Measurements from ENCODE around the gene TBX6. TPM values are rescaled to one million over a fixed set of nuclear protein-coding genes. Genes with fewer than 3 reads are reported as not detected.
"Not testable (repeated sequence)": the region's sequence is repeated elsewhere in the genome, so short reads cannot be mapped to it uniquely, and the experiment has no call there.

TBX6 gene
- total RNA-seq, 3 donors from 2014 or later, result 0.33 to 0.87 (median 0.48) TPM

GRCh38 chr16:30119428-30119827 is 27.7 kb upstream of the TBX6 start:
- no peak for ATAC-seq
- H3K9me3 Mint-ChIP-seq, result no peaks in the 10 kb centered on the region

GRCh38 chr16:30117768-30118167 is 26.0 kb upstream of the TBX6 start:
- no peaks in the 10 kb centered on the region for H3K9me3 Mint-ChIP-seq
- H3K4me3 Mint-ChIP-seq, result no peak overlapping the region
- no peaks in the 10 kb centered on the region for H3K27me3 Mint-ChIP-seq (ENCODE audit: low read depth)
- H3K4me1 Mint-ChIP-seq (ENCODE audit: low read depth), result peaks cover 28% of the 10 kb centered on the region
- no peak for ATAC-seq
- DNase-seq, result no peak
- no peaks in the 10 kb centered on the region for H3K36me3 Mint-ChIP-seq (ENCODE audit: insufficient read depth)

More at GRCh38 chr16:30119428-30119827, 27.7 kb upstream of the TBX6 start:
- no peaks in the 10 kb centered on the region for H3K36me3 Mint-ChIP-seq (ENCODE audit: insufficient read depth)
- H3K27me3 Mint-ChIP-seq (ENCODE audit: low read depth), result no peaks in the 10 kb centered on the region
- no peak for DNase-seq
- H3K4me1 Mint-ChIP-seq (ENCODE audit: low read depth), result peaks cover 23% of the 10 kb centered on the region
- H3K4me3 Mint-ChIP-seq, result no peak overlapping the region

- no peaks in the 10 kb centered on the region for H3K9me3 Mint-ChIP-seq
- H3K4me3 Mint-ChIP-seq, result no peak overlapping the region
- H3K4me1 Mint-ChIP-seq (ENCODE audit: low read depth), result peaks cover 20% of the 10 kb centered on the region
- H3K36me3 Mint-ChIP-seq (ENCODE audit: insufficient read depth), result no peaks in the 10 kb centered on the region
- DNase-seq (no peak), ATAC-seq (no peak)
- H3K27me3 Mint-ChIP-seq (ENCODE audit: low read depth), result no peaks in the 10 kb centered on the region
These were observed 24.8 kb upstream of the TBX6 start for GRCh38 chr16:30116291-30117207.

DNA sequence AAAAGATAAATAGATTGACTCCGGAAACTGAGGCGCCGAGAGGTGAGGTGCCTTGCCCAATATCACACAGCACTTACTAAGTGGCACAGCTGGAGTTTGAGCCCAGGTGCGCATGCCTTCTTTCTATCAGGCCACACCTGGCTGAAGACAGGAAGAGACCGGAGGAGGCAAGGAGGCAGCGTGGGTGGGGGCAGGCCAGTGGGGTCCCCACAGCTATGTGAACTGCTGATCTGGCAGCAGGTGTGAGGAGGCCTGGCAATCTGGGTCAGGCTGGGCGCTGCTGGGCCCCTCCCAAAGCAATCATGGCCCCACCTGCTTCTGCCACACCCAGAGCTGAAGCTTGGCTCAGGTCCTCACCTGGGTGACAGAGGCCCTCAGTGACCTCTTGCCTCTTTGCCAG is 23.5 kb upstream of the TBX6 start:
- H3K9me3 Mint-ChIP-seq, result no peaks in the 10 kb centered on the region
- no peaks in the 10 kb centered on the region for H3K27me3 Mint-ChIP-seq (ENCODE audit: low read depth)
- ATAC-seq, result peak; percentile 16 to 31
- peaks cover 2% of the 10 kb centered on the region for H3K36me3 Mint-ChIP-seq (ENCODE audit: insufficient read depth)
- DNase-seq, result no peak
- H3K4me3 Mint-ChIP-seq, result no peak overlapping the region
- H3K4me1 Mint-ChIP-seq (ENCODE audit: low read depth), result peaks cover 16% of the 10 kb centered on the region

- not testable (repeated sequence) for ATAC-seq, H3K4me3 Mint-ChIP-seq
These were observed 23.1 kb upstream of the TBX6 start for GRCh38 chr16:30114833-30115232.

DNA sequence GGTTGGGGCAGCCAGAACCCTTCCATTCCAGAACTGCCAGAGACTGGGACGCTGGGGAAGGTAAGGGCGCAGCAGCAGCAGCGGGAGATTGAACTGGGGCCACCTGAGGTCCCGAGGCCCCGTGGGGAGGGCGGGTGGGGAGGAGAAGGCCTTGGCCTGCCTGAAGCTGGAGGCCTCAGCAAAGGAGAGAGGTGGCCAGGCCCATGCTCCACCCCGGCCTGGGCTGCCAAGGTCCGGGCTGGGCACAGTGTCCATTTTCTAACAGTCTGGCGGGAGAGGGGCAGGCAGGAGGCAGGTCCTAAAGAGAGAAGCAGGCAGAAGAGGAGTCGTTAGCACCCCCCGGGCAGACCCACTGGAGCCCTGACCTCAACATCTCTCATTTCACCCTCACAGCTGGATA is 22.7 kb upstream of the TBX6 start:
- peaks cover 16% of the 10 kb centered on the region for H3K4me1 Mint-ChIP-seq (ENCODE audit: low read depth)
- H3K9me3 Mint-ChIP-seq, result no peaks in the 10 kb centered on the region
- no peak for ATAC-seq
- peaks cover 2% of the 10 kb centered on the region for H3K36me3 Mint-ChIP-seq (ENCODE audit: insufficient read depth)
- DNase-seq, result no peak
- H3K4me3 Mint-ChIP-seq, result no peak overlapping the region
- H3K27me3 Mint-ChIP-seq (ENCODE audit: low read depth), result no peaks in the 10 kb centered on the region

More at GRCh38 chr16:30114833-30115232, 23.1 kb upstream of the TBX6 start:
- H3K27me3 Mint-ChIP-seq (ENCODE audit: low read depth); H3K9me3 Mint-ChIP-seq; DNase-seq; H3K36me3 Mint-ChIP-seq (ENCODE audit: insufficient read depth): not testable (repeated sequence)
- peaks cover 16% of the 10 kb centered on the region for H3K4me1 Mint-ChIP-seq (ENCODE audit: low read depth)

DNA sequence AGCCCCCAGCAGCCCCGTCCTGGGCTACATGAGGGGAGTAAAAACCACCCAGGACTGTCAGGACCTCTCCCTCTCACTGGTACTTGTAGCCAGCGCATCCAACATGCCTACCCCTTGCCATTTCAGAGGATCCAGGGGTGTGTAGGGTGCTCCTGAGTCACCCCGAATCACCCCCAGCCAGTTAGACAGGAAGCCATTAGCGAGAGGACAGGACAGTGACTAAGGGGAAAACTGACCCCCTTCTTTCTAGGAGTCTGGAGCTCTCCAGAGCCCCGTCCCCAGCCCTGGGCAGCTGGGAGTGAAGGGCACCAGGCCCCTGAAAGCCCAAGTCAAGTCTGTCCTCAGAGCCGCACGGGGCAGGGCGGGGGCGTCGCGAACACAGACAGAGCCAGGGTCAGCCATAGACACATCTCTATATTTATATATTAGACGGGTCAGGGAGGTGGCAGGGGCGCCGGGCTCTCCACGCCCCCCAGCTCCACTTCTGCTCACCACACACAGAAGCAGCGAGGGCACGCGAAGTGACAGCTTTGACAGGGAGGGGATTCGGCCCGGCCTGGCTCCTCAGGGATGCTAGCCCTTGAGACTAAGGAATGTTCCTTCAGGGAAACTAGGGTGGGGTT is 22.1 kb upstream of the TBX6 start:
- Mint-ChIP-seq H3K4me3 (no peak overlapping the region), H3K27me3 (ENCODE audit: low read depth) (no peaks in the 10 kb centered on the region), H3K36me3 (ENCODE audit: insufficient read depth) (peaks cover 2% of the 10 kb centered on the region), H3K9me3 (no peaks in the 10 kb centered on the region), H3K4me1 (ENCODE audit: low read depth) (peaks cover 16% of the 10 kb centered on the region)
- ATAC-seq, result no peak
- no peak for DNase-seq

DNA sequence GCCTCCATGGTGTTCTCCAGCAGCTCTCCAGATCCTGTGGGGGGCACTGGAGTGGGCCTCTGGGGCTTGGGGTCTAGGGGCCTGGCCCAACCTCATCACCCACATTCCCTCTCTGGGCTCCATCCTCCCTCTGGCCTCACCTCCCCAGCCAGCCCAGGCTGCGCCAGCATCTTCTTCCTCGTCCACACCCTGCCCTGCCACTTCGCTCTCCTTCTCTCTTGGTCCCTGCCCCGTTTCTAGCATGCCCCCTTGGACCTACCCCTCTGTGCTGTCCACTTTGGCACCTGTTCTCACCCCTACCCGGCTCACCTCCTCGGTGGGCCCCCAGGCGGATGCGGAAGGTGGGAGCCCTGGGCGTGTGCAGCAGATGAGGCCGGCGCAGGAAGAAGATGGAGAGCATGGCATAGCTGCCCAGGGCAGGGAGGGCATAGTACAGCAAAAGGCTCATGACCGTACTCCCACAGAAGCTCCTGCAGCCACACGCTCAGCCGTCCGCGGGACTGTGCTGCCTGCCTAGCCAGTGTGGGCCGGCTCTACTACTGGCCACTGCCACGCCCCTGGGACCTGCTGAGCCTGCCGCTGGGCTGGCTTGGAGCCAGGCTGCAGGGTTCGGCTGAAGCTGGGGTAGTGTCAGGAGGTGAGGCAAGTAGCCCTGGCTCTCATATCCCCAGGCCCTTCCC is 21.4 kb upstream of the TBX6 start, which contains the start of gene GDPD3:
GDPD3 (minus strand) TSS at position 507 of the 680 bp plus-strand sequence; CDS start at position 448, 59 bp downstream.
- Mint-ChIP-seq H3K4me1 (ENCODE audit: low read depth) (peaks cover 16% of the 10 kb centered on the region), H3K27me3 (ENCODE audit: low read depth) (no peaks in the 10 kb centered on the region), H3K9me3 (no peaks in the 10 kb centered on the region), H3K36me3 (ENCODE audit: insufficient read depth) (peaks cover 2% of the 10 kb centered on the region), H3K4me3 (no peak within 1 kb of the TSS)
- DNase-seq (no peak), ATAC-seq (no peak)

DNA sequence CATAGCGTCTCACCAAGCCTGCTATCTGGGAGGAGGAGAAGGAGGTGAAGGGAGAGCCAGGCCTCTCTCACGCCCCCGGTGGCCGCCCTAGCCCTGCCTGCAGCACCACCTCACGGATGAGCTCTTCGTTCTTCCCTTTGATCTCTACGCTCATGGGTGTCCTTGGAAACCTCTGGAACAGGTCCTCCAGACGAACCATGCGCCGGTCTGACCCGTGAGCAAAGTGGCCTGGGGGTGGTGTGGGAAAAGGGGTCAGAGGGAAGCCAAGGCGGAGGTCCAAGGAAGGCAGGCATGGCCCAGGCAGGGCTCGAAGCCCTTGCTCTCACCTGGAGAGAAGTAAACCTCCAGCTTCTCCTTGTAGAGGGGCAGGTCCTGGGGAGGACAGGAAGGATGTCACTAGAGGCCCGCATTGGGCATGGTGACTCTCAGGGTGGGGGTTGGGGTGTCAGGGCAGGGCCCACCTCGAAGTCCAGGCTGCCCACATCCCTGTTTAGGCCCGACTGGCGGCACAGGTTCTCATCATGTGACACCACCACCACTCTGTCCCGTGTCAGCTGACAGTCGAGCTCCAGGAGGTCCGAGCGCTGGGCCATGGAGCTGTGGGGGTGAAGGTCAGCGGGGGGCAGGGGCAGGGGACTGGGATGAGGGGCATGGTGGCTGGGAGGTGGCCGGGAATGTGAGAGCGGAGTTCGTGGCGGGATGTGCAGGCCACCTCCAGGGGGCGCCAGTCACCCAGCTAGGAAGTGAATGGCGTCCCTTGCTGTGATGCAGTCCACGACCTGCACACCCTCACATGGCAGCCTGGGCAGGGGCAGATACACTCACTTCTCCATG is 20.7 kb upstream of the TBX6 start:
- ATAC-seq (peak; percentile 72 to 75), DNase-seq (peak; percentile 50)
- peaks cover 16% of the 10 kb centered on the region for H3K4me1 Mint-ChIP-seq (ENCODE audit: low read depth)
- no peak overlapping the region for H3K4me3 Mint-ChIP-seq
- no peaks in the 10 kb centered on the region for H3K27me3 Mint-ChIP-seq (ENCODE audit: low read depth)
- peaks cover 2% of the 10 kb centered on the region for H3K36me3 Mint-ChIP-seq (ENCODE audit: insufficient read depth)
- no peaks in the 10 kb centered on the region for H3K9me3 Mint-ChIP-seq

DNA sequence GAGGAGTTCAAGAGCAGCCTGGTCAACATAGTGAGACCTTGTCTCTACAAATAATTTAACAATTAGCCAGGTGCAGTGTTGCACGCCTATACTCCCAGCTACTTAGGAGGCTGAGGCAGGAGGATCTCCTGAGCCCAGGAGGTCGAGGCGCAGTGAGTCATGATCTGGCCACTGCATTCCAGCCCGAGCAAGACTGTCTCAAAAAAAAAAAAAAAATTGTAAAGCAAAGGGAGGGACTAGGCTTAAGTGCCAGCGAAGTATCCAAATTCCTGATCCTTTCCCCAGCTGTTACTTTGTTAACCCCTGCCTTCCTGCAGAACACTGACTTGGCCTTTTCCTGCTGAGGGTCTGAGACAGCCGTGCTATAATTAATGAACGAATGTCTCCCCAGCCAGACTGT is 18.9 kb upstream of the TBX6 start:
- DNase-seq (no peak), ATAC-seq (no peak)
- Mint-ChIP-seq H3K9me3 (no peaks in the 10 kb centered on the region), H3K4me3 (no peak overlapping the region), H3K36me3 (ENCODE audit: insufficient read depth) (peaks cover 6% of the 10 kb centered on the region), H3K4me1 (ENCODE audit: low read depth) (peaks cover 16% of the 10 kb centered on the region), H3K27me3 (ENCODE audit: low read depth) (no peaks in the 10 kb centered on the region)

GRCh38 chr16:30108059-30108850 is 16.5 kb upstream of the TBX6 start:
- H3K4me3 Mint-ChIP-seq, result no peak overlapping the region

GRCh38 chr16:30104492-30104891 is 12.8 kb upstream of the TBX6 start:
- H3K4me1 Mint-ChIP-seq (ENCODE audit: low read depth), result no peaks in the 10 kb centered on the region
- H3K9me3 Mint-ChIP-seq, result no peaks in the 10 kb centered on the region
- H3K27me3 Mint-ChIP-seq (ENCODE audit: low read depth), result no peaks in the 10 kb centered on the region
- no peak overlapping the region for H3K4me3 Mint-ChIP-seq
- DNase-seq, result no peak
- ATAC-seq, result no peak
- H3K36me3 Mint-ChIP-seq (ENCODE audit: insufficient read depth), result peaks cover 13% of the 10 kb centered on the region

More at GRCh38 chr16:30108059-30108850, 16.5 kb upstream of the TBX6 start:
- no peak for DNase-seq
- H3K9me3 Mint-ChIP-seq, result no peaks in the 10 kb centered on the region
- peaks cover 15% of the 10 kb centered on the region for H3K36me3 Mint-ChIP-seq (ENCODE audit: insufficient read depth)
- no peak for ATAC-seq
- peaks cover 3% of the 10 kb centered on the region for H3K4me1 Mint-ChIP-seq (ENCODE audit: low read depth)
- H3K27me3 Mint-ChIP-seq (ENCODE audit: low read depth), result no peaks in the 10 kb centered on the region

DNA sequence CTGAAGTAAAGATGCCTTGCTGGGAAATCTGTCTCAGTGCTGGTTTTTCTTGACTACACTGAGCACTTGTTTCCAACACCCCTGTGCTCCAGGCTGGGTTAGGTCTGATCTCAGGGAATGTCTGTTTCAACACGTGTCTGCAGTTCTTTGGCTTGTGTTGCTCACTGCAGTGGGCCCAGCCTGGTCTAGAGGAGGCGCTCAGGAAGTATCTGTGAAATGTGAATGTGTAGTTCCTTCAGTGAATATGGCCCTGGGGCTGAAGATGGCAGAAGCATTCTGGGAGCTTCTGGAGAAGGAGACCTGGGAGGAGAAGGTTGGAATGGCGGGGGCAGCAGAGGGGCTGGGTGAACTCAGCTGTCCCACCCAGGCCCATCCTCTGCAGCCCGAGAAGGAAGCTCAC is 12.4 kb upstream of the TBX6 start:
- no peak for DNase-seq
- H3K27me3 Mint-ChIP-seq (ENCODE audit: low read depth), result no peaks in the 10 kb centered on the region
- no peaks in the 10 kb centered on the region for H3K9me3 Mint-ChIP-seq
- no peaks in the 10 kb centered on the region for H3K4me1 Mint-ChIP-seq (ENCODE audit: low read depth)
- peaks cover 13% of the 10 kb centered on the region for H3K36me3 Mint-ChIP-seq (ENCODE audit: insufficient read depth)
- no peak for ATAC-seq
- no peak overlapping the region for H3K4me3 Mint-ChIP-seq
